ENCODE measurements around the gene HSD17B14. TPM values are rescaled to one million over a fixed set of nuclear protein-coding genes. Genes with fewer than 3 reads are reported as not detected.

Gene HSD17B14
- total and polyA plus RNA-seq, 9 of the 15 experiments (the other 6 are each of a cell fraction or from before 2014, with no cell fraction given), result 0.16 TPM; not detected in 8

- no peak for TF ChIP-seq ZNF23 (CRISPR knock-in tag; IDR thresholded peaks at IDR 0.05)
- no peak for TF ChIP-seq ZNF280B (CRISPR knock-in tag; IDR thresholded peaks at IDR 0.05)
- 0 out of 2 replicates have a peak, but pooled peaks have one; percentile 62 for TF ChIP-seq FOXO4 (CRISPR knock-in tag; IDR thresholded peaks at IDR 0.05)
- TF ChIP-seq FOXK1 (CRISPR knock-in tag; IDR thresholded peaks at IDR 0.05; ENCODE audit: borderline replicate concordance), result peak; percentile 98
- no peak for TF ChIP-seq SMARCB1 (IDR thresholded peaks at IDR 0.05; ENCODE audit: insufficient read length, low read depth)
- no peak for TF ChIP-seq ZNF778 (CRISPR knock-in tag; IDR thresholded peaks at IDR 0.05)
- TF ChIP-seq ZC3H4 (CRISPR knock-in tag; IDR thresholded peaks at IDR 0.05; ENCODE audit: borderline replicate concordance), result peak; percentile 76; the same call in 1 of the 2 replicates
- peak; percentile 91; the same call in 1 of the 2 replicates for TF ChIP-seq ZBED1 (IDR thresholded peaks at IDR 0.05)
- peak; percentile 97; the same call in 1 of the 2 replicates for TF ChIP-seq KAT7 (CRISPR knock-in tag; IDR thresholded peaks at IDR 0.05; ENCODE audit: borderline replicate concordance)
- TF ChIP-seq ATF3 (IDR thresholded peaks at IDR 0.05), result peak; percentile 92
- peak; percentile 81 for TF ChIP-seq ATF3 (CRISPR knock-in tag; conservative IDR thresholded peaks at IDR 0.05)
- no peak for TF ChIP-seq REST (IDR thresholded peaks at IDR 0.05; ENCODE audit: borderline replicate concordance)
- peak; percentile 70; the same call in 1 of the 2 replicates for TF ChIP-seq REST (CRISPR knock-in tag; IDR thresholded peaks at IDR 0.05; ENCODE audit: low read depth)
Measured at GRCh38 chr19:48872182-48872883, 36.0 kb upstream of the HSD17B14 start, which contains the start of gene PPP1R15A (continued).

Measured in K562 (cell line).